ENCODE data around the gene IGFBP3. TPM values are rescaled to one million over a fixed set of nuclear protein-coding genes. Genes with fewer than 3 reads are reported as not detected.

IGFBP3 gene
- total RNA-seq, 1 donor from 2014 or later = 87.0 TPM

DNA sequence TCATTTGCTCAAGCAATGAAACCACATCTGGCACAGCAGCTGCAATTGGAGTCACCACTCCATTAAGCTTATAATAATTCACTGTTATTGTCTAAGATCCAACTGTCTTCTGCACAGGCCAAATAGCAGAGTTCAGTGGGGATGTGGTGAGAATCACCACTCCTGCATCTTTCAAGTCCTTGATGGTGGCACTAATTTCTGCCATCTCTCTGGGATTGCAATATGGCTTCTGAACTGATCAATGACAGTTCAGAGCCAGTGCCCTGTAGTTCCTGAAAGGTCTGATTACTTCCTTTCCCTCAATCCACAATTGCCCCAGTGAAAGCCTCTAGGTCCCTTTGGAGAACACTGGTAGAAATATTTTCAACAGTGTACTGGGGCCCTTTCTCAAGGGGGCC lies 26.4 kb downstream of the IGFBP3 start:
- Histone ChIP-seq H3K4me1 (no peaks in the 10 kb centered on the region), H3K27ac (no peak overlapping the region), H3K27me3 (peaks cover 15% of the 10 kb centered on the region), H3K9me3 (no peaks in the 10 kb centered on the region), H3K36me3 (no peaks in the 10 kb centered on the region), H3K4me3 (no peak overlapping the region)
- intact Hi-C loops (cut with DNase I) = no loop called here
- DNase-seq (no peak), ATAC-seq (no peak)
- TF ChIP-seq, protein P1, sequence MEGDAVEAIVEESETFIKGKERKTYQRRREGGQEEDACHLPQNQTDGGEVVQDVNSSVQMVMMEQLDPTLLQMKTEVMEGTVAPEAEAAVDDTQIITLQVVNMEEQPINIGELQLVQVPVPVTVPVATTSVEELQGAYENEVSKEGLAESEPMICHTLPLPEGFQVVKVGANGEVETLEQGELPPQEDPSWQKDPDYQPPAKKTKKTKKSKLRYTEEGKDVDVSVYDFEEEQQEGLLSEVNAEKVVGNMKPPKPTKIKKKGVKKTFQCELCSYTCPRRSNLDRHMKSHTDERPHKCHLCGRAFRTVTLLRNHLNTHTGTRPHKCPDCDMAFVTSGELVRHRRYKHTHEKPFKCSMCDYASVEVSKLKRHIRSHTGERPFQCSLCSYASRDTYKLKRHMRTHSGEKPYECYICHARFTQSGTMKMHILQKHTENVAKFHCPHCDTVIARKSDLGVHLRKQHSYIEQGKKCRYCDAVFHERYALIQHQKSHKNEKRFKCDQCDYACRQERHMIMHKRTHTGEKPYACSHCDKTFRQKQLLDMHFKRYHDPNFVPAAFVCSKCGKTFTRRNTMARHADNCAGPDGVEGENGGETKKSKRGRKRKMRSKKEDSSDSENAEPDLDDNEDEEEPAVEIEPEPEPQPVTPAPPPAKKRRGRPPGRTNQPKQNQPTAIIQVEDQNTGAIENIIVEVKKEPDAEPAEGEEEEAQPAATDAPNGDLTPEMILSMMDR (IDR thresholded peaks at IDR 0.05) = no peak

DNA sequence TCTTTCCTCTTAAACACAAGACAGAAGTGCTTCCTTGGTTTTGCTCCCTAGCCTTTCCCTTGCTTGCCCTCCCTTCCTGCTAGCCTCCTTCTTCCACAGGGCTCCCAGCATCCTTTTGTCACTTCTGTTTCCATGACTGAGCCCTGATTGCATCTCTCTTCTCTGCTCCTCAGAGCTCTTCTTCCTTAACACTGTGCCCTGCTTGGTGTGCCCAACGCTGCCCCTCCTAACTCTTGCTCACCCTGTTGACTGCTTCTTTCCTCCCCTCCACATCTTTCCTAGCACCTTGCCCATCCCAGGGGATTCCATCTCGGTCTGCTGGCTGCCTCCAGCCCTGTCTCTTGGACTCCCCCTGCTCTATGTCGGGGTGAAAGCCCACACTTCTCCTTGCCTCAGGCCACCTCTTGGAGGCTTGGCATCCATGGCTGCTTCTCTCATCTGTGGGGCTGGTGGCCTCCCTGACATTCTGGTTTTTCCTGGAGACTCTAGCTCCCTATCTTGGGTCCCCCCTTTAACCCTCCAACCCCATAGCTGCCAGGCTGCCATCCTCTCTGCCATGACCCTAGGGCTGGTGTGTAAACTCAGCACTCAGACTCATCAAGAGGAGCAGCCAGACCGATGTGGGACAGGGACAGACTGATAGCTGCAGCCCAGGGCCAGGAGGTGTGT lies 26.9 kb downstream of the IGFBP3 start:
- TF ChIP-seq, protein P1 (IDR thresholded peaks at IDR 0.05) = no peak
- Histone ChIP-seq H3K4me1 (no peaks in the 10 kb centered on the region), H3K9me3 (no peaks in the 10 kb centered on the region), H3K27me3 (peaks cover 20% of the 10 kb centered on the region), H3K4me3 (no peak overlapping the region), H3K27ac (no peak overlapping the region), H3K36me3 (no peaks in the 10 kb centered on the region)
- ATAC-seq (no peak), DNase-seq (no peak)
- intact Hi-C loops (cut with DNase I) = no loop called here

DNA sequence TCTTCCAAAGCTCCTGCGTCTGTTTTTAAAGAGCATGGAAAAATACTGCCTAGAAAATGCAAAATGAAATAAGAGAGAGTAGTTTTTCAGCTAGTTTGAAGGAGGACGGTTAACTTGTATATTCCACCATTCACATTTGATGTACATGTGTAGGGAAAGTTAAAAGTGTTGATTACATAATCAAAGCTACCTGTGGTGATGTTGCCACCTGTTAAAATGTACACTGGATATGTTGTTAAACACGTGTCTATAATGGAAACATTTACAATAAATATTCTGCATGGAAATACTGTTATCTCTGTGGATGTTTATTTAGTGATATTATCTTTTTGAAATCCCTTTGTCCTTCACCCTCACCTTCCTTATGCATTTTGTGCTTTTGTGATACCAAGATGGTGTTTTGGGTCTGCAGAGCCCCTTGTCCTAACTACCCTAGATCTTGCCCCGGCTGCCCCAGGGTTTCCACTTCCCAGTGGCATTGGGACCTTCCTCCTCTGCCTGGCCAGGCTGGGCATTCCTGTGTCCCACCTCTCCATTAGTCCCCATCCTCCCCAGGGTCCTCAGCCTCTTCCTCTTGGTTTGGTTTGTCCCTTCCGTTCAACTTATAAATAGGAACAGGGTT lies 27.6 kb downstream of the IGFBP3 start:
- intact Hi-C loops (cut with DNase I) = no loop called here
- H3K27me3 ChIP-seq = peaks cover 27% of the 10 kb centered on the region
- no peak for ATAC-seq

DNA sequence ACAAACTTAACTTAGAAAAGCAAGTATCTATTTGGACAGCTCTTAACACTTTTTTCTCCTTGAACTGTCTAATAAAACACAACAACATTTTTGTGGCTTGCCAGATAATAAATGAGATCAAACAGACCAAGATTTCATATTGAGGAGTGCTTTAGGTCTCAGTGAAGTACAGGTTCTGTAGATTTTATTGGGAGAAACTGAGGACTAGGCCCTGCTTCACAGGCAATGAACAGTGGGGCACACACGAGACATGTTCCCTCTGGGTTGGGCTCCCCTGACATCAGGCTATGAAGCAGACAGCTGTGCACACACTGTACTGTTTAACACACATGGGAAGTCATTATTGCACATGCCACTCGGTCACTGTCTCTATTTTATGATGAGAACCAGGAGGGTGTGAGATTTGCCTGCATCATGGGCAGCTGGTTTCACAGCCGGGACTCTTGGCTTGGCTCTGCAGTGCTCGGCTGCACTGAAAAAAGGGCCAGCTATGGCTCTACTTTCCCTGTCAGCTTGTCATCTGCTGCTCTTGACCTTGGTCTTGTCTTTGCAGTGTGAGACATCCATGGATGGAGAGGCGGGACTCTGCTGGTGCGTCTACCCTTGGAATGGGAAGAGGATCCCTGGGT lies 28.6 kb downstream of the IGFBP3 start:
- Histone ChIP-seq H3K9me3 (no peaks in the 10 kb centered on the region), H3K27me3 (peaks cover 37% of the 10 kb centered on the region), H3K36me3 (no peaks in the 10 kb centered on the region), H3K27ac (no peak overlapping the region), H3K4me1 (no peaks in the 10 kb centered on the region), H3K4me3 (no peak overlapping the region)
- DNase-seq (no peak), ATAC-seq (no peak)
- TF ChIP-seq, protein P1 (IDR thresholded peaks at IDR 0.05) = no peak
- intact Hi-C loops (cut with DNase I) = no loop called here

More for the DNA sequence above, 27.6 kb downstream of the IGFBP3 start:
- H3K27ac ChIP-seq = no peak overlapping the region
- no peaks in the 10 kb centered on the region for H3K4me1 ChIP-seq
- no peak overlapping the region for H3K4me3 ChIP-seq
- no peaks in the 10 kb centered on the region for H3K9me3 ChIP-seq
- no peak for DNase-seq
- TF ChIP-seq, protein P1 (IDR thresholded peaks at IDR 0.05) = no peak
- H3K36me3 ChIP-seq = no peaks in the 10 kb centered on the region

DNA sequence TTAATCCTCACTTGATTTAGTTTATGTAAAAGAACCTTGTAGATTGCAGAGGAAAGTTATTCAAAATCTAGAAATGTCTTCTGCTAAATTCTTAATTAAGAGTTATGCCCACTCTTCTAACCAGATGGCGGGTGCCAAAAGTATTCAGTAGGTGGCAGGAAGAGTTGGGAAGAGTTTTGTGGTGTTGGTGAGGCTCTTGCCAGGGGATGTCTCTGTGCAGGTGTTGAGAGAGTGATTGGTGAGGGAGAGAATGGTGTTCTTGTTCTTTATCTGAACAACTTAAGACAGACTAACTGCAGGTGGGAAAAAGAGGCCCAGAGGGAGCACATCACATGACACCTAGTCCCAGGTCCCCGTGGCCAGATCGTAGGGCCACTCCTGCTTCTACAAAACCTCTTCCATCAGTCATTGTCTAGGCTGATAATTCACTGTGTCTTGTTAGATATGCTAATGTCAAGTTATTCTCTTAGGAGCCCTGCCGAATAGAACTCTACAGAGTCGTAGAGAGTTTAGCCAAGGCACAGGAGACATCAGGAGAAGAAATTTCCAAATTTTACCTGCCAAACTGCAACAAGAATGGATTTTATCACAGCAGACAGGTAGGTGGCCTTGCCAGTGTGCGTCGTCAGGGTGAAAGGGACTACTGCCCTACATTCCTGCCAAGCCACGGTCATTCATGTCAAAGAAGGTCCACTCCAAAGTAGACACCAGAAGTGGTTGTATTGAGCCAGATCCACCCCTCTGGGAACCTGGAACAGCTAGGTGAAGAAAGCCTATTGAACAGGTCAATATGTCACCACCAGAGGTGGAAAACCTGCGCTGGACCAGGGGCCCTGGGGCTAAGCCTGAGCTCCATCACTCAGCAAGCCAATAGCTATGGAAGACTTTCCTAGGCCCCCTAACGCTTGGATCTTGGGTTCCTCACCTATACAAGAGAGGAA lies 29.3 kb downstream of the IGFBP3 start:
- H3K4me3 ChIP-seq = no peak overlapping the region
- peaks cover 43% of the 10 kb centered on the region for H3K27me3 ChIP-seq
- H3K27ac ChIP-seq = no peak overlapping the region
- H3K9me3 ChIP-seq = no peaks in the 10 kb centered on the region
- H3K36me3 ChIP-seq = no peaks in the 10 kb centered on the region
- DNase-seq (no peak), ATAC-seq (no peak)
- H3K4me1 ChIP-seq = no peaks in the 10 kb centered on the region
- intact Hi-C loops (cut with DNase I) = no loop called here
- TF ChIP-seq, protein P1 (IDR thresholded peaks at IDR 0.05) = no peak
